ENCODE measurements around the gene RICTOR.

RICTOR gene

DNA sequence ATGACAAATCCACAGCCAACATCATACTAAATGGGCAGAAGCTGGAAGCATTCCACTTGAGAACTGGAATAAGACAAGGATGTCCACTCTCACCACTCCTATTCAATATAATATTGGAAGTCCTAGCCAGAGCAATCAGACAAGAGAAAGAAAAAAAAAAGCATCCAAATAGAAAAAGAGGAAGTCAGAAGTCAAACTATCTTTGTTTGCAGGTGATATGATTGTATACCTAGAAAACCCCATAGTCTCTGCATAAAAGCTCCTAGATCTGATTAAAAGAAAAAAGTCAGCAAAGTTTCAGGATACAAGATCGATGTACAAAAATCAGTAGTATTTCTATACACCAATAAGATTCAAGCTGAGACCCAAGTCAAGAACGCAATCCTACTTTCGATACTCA lies 162.3 kb downstream of the RICTOR start:
- no peak overlapping the region for H3K4me3 ChIP-seq (replicated peaks in 1 of 2; ENCODE audit: low read depth in 2 of 2, low read length in 2 of 2)
- DNase-seq (ENCODE audit: low read depth in 2 of 2): no peak
- TF ChIP-seq, protein P1, sequence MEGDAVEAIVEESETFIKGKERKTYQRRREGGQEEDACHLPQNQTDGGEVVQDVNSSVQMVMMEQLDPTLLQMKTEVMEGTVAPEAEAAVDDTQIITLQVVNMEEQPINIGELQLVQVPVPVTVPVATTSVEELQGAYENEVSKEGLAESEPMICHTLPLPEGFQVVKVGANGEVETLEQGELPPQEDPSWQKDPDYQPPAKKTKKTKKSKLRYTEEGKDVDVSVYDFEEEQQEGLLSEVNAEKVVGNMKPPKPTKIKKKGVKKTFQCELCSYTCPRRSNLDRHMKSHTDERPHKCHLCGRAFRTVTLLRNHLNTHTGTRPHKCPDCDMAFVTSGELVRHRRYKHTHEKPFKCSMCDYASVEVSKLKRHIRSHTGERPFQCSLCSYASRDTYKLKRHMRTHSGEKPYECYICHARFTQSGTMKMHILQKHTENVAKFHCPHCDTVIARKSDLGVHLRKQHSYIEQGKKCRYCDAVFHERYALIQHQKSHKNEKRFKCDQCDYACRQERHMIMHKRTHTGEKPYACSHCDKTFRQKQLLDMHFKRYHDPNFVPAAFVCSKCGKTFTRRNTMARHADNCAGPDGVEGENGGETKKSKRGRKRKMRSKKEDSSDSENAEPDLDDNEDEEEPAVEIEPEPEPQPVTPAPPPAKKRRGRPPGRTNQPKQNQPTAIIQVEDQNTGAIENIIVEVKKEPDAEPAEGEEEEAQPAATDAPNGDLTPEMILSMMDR (IDR thresholded peaks at IDR 0.05; ENCODE audit: low read depth, low read length): no peak

- no peak overlapping the region for H3K4me3 ChIP-seq (replicated peaks in 1 of 2; ENCODE audit: low read depth in 2 of 2, low read length in 2 of 2)
- TF ChIP-seq, protein P1 (IDR thresholded peaks at IDR 0.05; ENCODE audit: low read depth, low read length): no peak
- DNase-seq (ENCODE audit: low read depth in 2 of 2): no peak
Measured at GRCh38 chr5:38906503-38906902, 167.7 kb downstream of the RICTOR start.

GRCh38 chr5:38905516-38905915 lies 168.7 kb downstream of the RICTOR start:
- no peak overlapping the region for H3K4me3 ChIP-seq (replicated peaks in 1 of 2; ENCODE audit: low read depth in 2 of 2, low read length in 2 of 2)
- DNase-seq (ENCODE audit: low read depth in 2 of 2): peak in 1 of 2 donors; percentile 51
- TF ChIP-seq, protein P1 (IDR thresholded peaks at IDR 0.05; ENCODE audit: low read depth, low read length): no peak

DNA sequence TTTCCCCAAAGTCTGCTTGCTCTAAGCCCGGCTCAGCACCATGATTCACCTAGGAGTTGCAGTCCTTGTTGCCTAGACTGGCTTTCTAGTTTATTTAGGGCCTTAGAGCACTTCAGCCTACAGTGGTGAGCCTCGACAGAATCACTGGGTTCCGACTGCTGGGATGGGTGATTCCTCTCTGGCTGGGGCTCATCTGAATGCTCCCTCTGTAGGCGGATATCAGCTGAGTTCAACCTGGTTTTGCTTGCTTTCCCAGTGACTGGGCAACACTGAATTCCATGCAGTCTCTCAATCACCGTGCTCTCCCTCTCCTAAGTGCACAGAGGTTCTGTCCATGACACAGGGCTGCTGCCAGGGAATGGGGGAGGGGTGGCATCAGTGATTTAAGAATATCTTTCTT lies 174.3 kb downstream of the RICTOR start:
- H3K4me3 ChIP-seq (replicated peaks in 1 of 2; ENCODE audit: low read depth in 2 of 2, low read length in 2 of 2): no peak overlapping the region
- DNase-seq (ENCODE audit: low read depth in 2 of 2): no peak
- TF ChIP-seq, protein P1 (IDR thresholded peaks at IDR 0.05; ENCODE audit: low read depth, low read length): no peak

GRCh38 chr5:38896760-38897159 lies 177.4 kb downstream of the RICTOR start:
- no peak overlapping the region for H3K4me3 ChIP-seq (replicated peaks in 1 of 2; ENCODE audit: low read depth in 2 of 2, low read length in 2 of 2)
- TF ChIP-seq, protein P1 (IDR thresholded peaks at IDR 0.05; ENCODE audit: low read depth, low read length): no peak
- no peak for DNase-seq (ENCODE audit: low read depth in 2 of 2)

GRCh38 chr5:38892363-38892762 lies 181.8 kb downstream of the RICTOR start:
- TF ChIP-seq, protein P1 (IDR thresholded peaks at IDR 0.05; ENCODE audit: low read depth, low read length): no peak
- DNase-seq (ENCODE audit: low read depth in 2 of 2): no peak
- no peak overlapping the region for H3K4me3 ChIP-seq (replicated peaks in 1 of 2; ENCODE audit: low read depth in 2 of 2, low read length in 2 of 2)

DNA sequence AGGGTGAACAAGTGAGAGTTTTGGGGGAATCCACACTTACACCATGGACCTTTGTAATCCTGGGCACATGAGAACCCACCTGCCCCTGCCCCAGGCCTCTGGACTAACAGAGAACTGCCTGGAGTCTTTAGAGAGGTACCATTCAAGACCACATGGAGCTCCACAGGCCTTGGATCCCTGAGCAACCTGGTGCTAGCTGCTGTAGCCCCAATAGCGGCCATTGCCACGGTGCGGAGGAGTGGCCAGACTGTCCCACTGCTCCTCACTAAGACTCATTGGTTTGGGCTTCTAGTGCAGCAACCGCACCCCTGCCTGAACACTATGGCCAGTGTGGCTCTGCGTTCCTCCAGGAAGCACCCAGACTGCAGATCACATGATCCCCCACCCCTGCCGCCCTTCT lies 182.6 kb downstream of the RICTOR start:
- TF ChIP-seq, protein P1 (IDR thresholded peaks at IDR 0.05; ENCODE audit: low read depth, low read length): no peak
- H3K4me3 ChIP-seq (replicated peaks in 1 of 2; ENCODE audit: low read depth in 2 of 2, low read length in 2 of 2): no peak overlapping the region
- no peak for DNase-seq (ENCODE audit: low read depth in 2 of 2)
